Measurements from ENCODE around the gene ARX.

Gene ARX

GRCh38 chrX:25015486-25016360 is at the start of gene ARX:
TSS of gene ARX (minus strand) at chrX:25015965. CDS start at chrX:25015737, 228 bp downstream.
- DNase-seq = peak; percentile 40

- no peak for DNase-seq
These were observed 43.5 kb upstream of the ARX start for GRCh38 chrX:25059273-25059672.

DNA sequence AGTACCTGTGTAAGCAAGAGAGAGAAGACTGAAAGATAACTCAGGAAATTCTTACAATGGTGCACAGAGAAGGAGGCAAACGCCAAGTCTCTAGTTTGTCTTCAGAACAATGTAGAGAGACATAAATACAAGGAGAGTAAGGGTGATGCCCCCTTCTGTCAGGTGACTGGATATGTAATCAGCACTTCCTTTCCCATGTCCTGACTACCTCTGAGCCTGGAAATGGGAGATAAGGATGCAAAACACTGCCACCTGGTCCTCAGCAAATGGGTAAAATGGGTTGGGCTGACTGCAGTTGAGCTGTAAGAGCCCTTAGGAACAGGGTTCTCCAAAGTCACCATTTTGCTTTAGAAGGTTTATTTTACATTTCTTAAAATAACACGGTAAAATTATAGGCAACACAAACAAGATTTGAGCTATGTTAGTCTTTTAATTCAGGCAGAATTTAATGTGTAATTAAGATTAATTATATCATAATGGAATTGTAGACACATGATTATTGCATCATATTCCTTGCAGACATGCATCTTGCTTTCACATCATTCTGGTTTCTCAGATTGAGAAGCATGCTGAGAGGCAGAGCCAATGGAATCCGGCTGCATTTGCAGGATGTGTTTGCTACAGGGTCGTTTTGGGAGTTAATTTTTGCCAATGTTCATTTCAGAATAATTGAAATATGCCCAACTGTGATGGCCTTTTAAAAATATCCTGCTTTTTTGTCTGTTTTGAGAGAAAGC is 37.2 kb upstream of the ARX start:
- no peak for DNase-seq

- DNase-seq = no peak
These were observed 34.2 kb upstream of the ARX start for GRCh38 chrX:25049971-25050370.

DNA sequence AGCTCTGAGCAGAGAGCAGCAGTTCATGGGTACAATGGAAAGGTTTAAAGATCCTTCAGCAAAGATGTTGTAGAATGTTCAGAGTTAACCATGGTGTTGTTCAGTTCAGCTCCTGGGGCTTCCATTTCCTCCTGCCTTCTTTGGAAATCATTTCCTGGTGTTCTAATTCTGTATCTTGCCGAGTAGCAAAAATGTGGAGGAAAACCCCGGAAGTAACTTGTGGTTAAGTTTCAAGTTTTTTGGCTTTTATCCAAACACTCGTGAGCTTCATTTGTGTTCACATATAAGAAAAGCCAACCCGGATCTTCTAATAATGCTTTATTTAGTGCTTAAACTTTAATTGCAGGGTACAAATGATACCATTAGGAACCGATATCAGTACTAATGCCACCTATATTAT is 33.6 kb upstream of the ARX start:
- DNase-seq = no peak

DNA sequence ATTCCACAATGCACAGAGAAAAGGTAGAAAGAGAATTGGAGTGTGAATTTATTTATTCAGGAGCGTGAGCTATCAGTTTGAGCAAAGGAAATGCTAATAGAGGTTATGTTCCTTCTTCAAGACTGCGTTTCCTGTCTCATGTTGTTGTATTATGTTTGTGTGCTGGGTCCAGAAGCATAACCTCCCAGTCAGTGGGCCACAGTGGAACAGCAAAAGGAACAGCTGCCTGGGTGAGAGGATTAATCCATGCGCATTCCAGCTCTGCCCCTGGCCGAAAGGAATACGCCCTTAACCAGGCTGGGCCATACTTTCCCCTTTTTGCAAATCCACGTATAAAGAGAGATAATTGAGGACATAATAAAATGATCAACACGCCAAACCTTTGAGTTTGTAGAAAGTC is 32.4 kb upstream of the ARX start:
- DNase-seq = no peak

- no peak for DNase-seq
These were observed 27.4 kb upstream of the ARX start for GRCh38 chrX:25043192-25043591.

DNA sequence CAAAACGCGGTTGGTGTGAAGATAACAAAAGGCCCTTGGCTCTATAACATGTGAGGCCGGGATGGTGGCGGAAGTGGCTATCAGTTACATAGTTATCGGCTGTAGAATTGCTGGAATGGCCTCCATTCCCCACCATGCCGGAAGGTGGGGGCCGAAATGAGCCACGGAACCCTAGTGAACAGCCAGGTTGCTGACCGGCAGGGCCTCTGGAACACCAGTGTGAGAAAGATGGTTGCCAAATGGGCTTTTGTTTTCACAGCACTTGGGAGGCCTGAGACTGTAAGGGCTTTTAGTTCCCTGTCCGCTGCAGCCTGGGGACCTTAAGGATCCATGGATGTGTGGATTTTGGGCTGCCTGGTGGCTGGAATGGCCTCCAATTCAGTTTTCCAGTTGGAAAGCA is 23.3 kb upstream of the ARX start:
- DNase-seq = no peak

DNA sequence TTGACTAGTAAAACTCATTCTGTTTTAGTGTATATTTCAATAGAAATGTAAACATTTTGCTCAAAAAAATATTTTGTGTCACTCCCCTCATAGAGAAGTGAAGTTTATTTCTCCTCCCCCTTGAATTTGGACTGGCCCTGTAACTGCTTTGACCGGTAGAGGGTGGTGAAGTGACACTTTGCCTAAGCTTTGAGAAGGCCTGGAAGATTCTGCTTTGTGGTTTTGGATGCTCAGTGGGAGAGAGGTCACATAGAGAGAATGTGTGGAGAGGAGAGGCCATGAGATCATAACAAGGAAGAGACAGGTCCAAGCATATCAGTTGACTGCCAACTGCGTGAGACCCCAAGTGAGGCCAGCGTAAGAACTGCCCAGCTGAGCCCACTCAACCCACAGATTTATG is 19.1 kb upstream of the ARX start:
- peak; percentile 40 for DNase-seq

- DNase-seq = no peak
These were observed 13.6 kb upstream of the ARX start for GRCh38 chrX:25029288-25029825.

- DNase-seq = peak; percentile 63
These were observed 13.0 kb upstream of the ARX start for GRCh38 chrX:25028726-25029125.

GRCh38 chrX:25026576-25026975 is 10.8 kb upstream of the ARX start:
- DNase-seq = no peak

DNA sequence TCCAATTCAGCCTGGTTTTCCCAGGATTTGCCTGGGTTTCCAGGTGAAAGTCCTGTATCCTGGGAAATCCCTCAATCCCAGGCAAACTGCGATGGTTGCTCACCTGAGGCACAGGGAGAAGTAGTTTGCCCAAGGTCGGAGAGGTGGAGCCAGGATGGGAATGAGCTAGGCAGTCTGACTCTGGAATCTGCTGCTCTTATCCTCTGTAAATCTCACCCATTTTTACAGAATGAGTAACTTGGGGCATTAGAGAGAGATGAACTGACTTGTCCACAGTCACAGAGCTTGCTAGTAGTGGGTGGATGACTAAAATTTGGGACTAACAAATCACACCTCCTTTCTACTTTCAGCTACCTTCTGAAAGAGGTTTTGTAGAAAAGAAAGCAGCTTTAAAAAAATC is 9.8 kb upstream of the ARX start:
- DNase-seq = no peak

DNA sequence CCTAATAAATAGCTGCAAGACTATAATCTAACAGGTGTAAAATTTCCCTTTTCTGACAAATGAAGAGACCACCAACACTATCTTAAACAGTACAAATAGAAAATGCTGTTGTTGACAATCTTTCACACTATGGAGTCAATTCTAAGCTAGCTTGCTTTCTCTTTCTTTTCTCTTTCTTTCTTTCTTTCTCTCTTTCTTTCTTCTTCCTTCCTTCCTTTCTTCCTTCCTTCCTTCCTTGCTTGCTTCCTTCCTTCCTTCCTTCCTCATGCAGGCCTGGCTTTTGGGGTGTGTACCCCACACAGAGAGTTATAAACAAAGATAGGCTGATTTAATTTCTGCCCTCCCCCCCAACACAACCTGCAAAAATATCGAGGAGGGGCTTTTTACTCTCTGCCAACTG is 8.1 kb upstream of the ARX start:
- DNase-seq = no peak

- DNase-seq = no peak
These were observed 6.9 kb upstream of the ARX start for GRCh38 chrX:25022499-25023325.

- DNase-seq = peak; percentile 17
These were observed 5.2 kb upstream of the ARX start for GRCh38 chrX:25020905-25021449.

GRCh38 chrX:25020391-25020904 is 4.7 kb upstream of the ARX start:
- no peak for DNase-seq

DNA sequence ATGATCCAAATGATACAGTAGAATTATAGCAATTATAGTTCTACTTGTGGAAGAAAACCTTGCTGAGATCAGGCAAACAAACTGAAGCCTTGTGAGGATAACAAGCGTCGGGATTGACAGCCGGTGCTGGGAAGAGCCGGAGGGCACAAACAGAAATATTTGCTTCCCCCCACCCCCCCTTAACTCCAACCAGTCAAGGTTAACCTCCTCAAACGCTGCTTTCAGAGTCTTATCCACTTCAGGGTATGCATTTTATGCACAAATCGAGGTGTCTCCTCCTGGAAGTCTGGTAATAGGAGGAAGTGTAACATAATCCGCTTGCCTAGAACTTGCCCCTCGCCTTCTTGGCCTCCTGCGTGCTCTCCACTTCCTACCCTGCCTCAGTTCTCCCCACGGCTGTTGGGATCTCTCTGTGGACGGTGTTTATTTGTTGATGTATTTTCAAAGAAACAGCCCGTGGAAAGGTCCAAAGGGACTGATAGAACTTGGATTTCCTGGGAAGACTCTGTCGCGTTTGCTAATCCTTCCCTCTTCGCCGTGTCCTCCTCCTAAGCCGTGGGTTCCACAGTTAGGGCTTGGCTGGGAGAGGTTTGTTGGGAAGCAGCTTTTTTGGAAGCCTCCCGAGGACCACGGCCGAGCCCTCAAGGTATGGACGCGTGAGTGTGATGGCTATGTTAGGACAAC is 4.1 kb upstream of the ARX start:
- no peak for DNase-seq

DNA sequence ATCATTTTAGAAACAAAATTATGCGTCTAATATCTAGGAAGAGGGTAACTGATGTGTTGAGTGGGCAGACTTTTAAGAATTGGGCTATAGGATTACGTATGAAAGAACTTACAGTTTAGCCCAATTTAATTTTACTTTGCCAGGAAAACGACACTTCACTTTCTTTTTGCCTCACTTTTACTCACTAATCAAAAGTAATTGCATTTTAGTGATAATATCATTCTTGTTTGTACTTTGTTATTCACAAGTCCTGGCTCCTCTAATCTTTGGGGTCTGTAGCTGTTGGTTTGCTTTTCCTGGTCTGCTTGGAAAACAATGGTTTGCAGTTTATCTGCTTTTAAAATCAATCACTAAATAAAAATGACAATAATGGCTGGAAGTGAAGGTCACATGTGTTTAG is 2.9 kb upstream of the ARX start:
- no peak for DNase-seq

DNA sequence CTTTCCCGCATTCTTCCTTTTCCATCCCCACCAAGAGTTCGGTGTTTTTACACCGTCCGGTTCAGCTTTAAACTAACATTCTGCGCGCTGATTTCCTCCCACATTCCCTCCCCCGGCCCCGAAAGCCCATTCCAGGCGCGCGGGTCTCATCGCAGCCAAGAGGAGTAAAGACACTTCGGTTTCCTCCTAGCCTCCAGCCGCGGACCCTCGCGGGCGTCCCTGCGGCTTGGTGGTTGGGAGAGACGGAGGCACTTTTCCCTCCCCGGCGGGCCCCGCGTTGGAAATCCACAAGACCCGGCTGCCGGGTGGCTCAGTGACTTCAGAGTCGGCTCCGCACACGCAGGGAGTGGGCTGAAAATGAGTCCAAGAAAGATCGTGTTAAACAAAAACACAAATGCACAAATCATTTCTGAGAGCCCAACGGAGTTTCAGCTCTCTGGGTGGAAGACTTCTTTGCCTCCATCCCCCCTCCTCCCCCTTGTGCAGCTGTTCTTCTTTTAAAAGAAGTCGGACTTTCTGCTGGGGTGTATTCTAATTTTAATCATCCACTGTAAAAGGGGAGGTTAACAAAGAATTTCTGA is 2.0 kb upstream of the ARX start:
- DNase-seq = no peak

- DNase-seq = no peak
These were observed 1.3 kb upstream of the ARX start for GRCh38 chrX:25016938-25017598.
